Measurements from ENCODE around the gene TMEM258. TPM values are rescaled to one million over a fixed set of nuclear protein-coding genes. Genes with fewer than 3 reads are reported as not detected.

Gene TMEM258
- total and polyA plus RNA-seq, 2 donors (not counting 1 experiment from before 2014, with no cell fraction given), result 65.8 to 130 TPM

DNA sequence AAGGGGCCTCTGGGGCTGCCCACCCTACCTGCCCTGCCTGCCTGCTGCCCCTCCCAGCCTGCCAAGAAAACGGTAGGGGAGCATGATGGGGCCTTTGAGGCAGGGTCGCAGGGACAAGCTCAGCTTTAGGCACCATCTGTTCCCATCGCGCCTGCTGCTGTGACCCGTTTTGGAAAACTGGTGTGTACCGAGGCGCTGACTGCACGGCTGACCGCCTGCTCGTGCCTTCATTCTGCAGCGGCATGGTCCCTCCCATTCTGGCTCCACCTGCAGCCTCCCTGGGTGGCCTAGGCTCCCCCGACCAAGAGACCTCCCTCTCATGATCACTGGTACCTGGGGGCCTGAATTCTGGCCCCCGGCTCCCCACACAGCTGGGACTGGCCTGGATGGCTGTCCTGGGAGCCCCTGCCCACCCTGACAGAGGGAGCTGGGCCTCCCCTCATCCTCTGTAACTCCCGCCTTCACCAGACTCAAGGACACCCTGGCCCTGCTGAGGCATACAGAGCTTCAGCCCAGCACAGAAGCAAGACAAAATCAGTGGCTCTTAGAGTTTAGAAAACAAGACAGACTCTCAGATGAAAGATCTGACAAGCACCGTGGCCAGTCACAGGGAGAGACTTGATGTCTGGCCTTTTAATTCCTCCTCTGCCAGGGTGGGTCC is 46.5 kb downstream of the TMEM258 start:
- ChIA-PET POLR2A (no interaction called here), CTCF (interaction anchor here (0.6 to 6.6 kb wide), 3 partner anchors 13 to 362 kb away, joined by 7 to 69 read pairs (median 9); no protein-coding TSS in a partner anchor)
- no peaks in the 10 kb centered on the region for H3K36me3 ChIP-seq (replicated peaks in 1 of 2; ENCODE audit: control extremely low read depth in 1 of 2, control insufficient read depth in 1 of 2, extremely low read depth in 1 of 2, insufficient read depth in 2 of 2, low read length in 1 of 2)
- no peak overlapping the region for H3K9ac ChIP-seq (ENCODE audit: low read length)
- H3K79me2 ChIP-seq (ENCODE audit: control insufficient read depth, insufficient read depth, low read length), result no peaks in the 10 kb centered on the region
- 87% methylated on average over 15 of the region's 15 CpGs for WGBS (ENCODE audit: insufficient coverage)
- no peak overlapping the region for H3K4me2 ChIP-seq (replicated peaks; ENCODE audit: low read depth, low read length, poor library complexity, severe bottlenecking)
- no peaks in the 10 kb centered on the region for H3K4me1 Mint-ChIP-seq
- no peaks in the 10 kb centered on the region for H4K20me1 ChIP-seq (ENCODE audit: control insufficient read depth, insufficient read depth, low read length, poor library complexity, severe bottlenecking)
- peaks cover 0 to 2% (median 0%) of the 10 kb centered on the region in 3 donors for H3K9me3 ChIP-seq (ENCODE audit: control extremely low read depth in 1 of 3, control insufficient read depth in 2 of 3, insufficient read depth in 1 of 3, low read length in 2 of 3)
- no peak overlapping the region for H3K4me3 ChIP-seq (ENCODE audit: control extremely low read depth in 1 of 5, extremely low read depth in 1 of 5, insufficient read depth in 1 of 5, low read depth in 2 of 5, low read length in 4 of 5)
- no peak overlapping the region for H3K4me3 Mint-ChIP-seq
- peaks cover 9% of the 10 kb centered on the region for H3K27me3 Mint-ChIP-seq
- H3K27me3 ChIP-seq (replicated peaks in 1 of 4; ENCODE audit: control extremely low read depth in 1 of 4, control insufficient read depth in 3 of 4, insufficient read depth in 4 of 4, low read length in 3 of 4), result peaks cover 0 to 23% (median 4%) of the 10 kb centered on the region in 4 experiments
- H3K9me3 Mint-ChIP-seq (ENCODE audit: insufficient read depth), result no peaks in the 10 kb centered on the region
- H3K27ac Mint-ChIP-seq, result no peak overlapping the region
- H2AFZ ChIP-seq (ENCODE audit: insufficient read depth, low read depth, low read length, poor library complexity, severe bottlenecking), result no peak overlapping the region
- ATAC-seq (ENCODE audit: low read depth) (no peak), DNase-seq (no peak)
- TF ChIP-seq, protein P1, sequence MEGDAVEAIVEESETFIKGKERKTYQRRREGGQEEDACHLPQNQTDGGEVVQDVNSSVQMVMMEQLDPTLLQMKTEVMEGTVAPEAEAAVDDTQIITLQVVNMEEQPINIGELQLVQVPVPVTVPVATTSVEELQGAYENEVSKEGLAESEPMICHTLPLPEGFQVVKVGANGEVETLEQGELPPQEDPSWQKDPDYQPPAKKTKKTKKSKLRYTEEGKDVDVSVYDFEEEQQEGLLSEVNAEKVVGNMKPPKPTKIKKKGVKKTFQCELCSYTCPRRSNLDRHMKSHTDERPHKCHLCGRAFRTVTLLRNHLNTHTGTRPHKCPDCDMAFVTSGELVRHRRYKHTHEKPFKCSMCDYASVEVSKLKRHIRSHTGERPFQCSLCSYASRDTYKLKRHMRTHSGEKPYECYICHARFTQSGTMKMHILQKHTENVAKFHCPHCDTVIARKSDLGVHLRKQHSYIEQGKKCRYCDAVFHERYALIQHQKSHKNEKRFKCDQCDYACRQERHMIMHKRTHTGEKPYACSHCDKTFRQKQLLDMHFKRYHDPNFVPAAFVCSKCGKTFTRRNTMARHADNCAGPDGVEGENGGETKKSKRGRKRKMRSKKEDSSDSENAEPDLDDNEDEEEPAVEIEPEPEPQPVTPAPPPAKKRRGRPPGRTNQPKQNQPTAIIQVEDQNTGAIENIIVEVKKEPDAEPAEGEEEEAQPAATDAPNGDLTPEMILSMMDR (IDR thresholded peaks at IDR 0.05), result no peak
- TF ChIP-seq EZH2 (IDR thresholded peaks at IDR 0.05; ENCODE audit: borderline replicate concordance, insufficient read depth, low read depth, low read length, poor library complexity, severe bottlenecking), result no peak
- intact Hi-C loops (cut with micrococcal nuclease), result loop anchor here (5.0 kb wide), 1 partner anchor 566 kb away; no protein-coding TSS in a partner anchor
- H3K4me1 ChIP-seq (ENCODE audit: control insufficient read depth in 2 of 2, insufficient read depth in 2 of 2, low read length in 2 of 2), result no peaks in the 10 kb centered on the region
- H3K27ac ChIP-seq (ENCODE audit: low read length in 2 of 2), result no peak overlapping the region

- H2AFZ ChIP-seq (ENCODE audit: insufficient read depth, low read depth, low read length, poor library complexity, severe bottlenecking), result no peak overlapping the region
- H3K9me3 ChIP-seq (ENCODE audit: control extremely low read depth in 1 of 3, control insufficient read depth in 2 of 3, insufficient read depth in 1 of 3, low read length in 2 of 3), result peaks cover 0 to 2% (median 0%) of the 10 kb centered on the region in 3 donors
- peaks cover 5% of the 10 kb centered on the region for H3K27me3 Mint-ChIP-seq
Observed at GRCh38 chr11:61744609-61745156, 47.7 kb downstream of the TMEM258 start.

More at GRCh38 chr11:61744609-61745156, 47.7 kb downstream of the TMEM258 start:
- intact Hi-C loops (cut with micrococcal nuclease), result loop anchor here (5.0 kb wide), 1 partner anchor 568 kb away; no protein-coding TSS in a partner anchor
- 93% methylated on average over 10 of the region's 10 CpGs for WGBS (ENCODE audit: insufficient coverage)
- ChIA-PET CTCF (interaction anchor here (2.7 kb wide), 1 partner anchor 11 kb away, joined by 9 read pairs; no protein-coding TSS in a partner anchor), POLR2A (no interaction called here)
- no peaks in the 10 kb centered on the region for H3K36me3 ChIP-seq (replicated peaks in 1 of 2; ENCODE audit: control extremely low read depth in 1 of 2, control insufficient read depth in 1 of 2, extremely low read depth in 1 of 2, insufficient read depth in 2 of 2, low read length in 1 of 2)
- no peaks in the 10 kb centered on the region for H3K9me3 Mint-ChIP-seq (ENCODE audit: insufficient read depth)
- H3K4me1 ChIP-seq (ENCODE audit: control insufficient read depth in 2 of 2, insufficient read depth in 2 of 2, low read length in 2 of 2), result no peaks in the 10 kb centered on the region
- H3K27ac Mint-ChIP-seq, result no peak overlapping the region
- no peaks in the 10 kb centered on the region for H3K79me2 ChIP-seq (ENCODE audit: control insufficient read depth, insufficient read depth, low read length)
- no peak overlapping the region for H3K4me2 ChIP-seq (replicated peaks; ENCODE audit: low read depth, low read length, poor library complexity, severe bottlenecking)
- TF ChIP-seq, protein P1 (IDR thresholded peaks at IDR 0.05), result no peak
- TF ChIP-seq EZH2 (IDR thresholded peaks at IDR 0.05; ENCODE audit: borderline replicate concordance, insufficient read depth, low read depth, low read length, poor library complexity, severe bottlenecking), result no peak
- H3K4me3 Mint-ChIP-seq, result no peak overlapping the region
- ATAC-seq (ENCODE audit: low read depth) (no peak), DNase-seq (no peak)
- no peak overlapping the region for H3K9ac ChIP-seq (ENCODE audit: low read length)
- H4K20me1 ChIP-seq (ENCODE audit: control insufficient read depth, insufficient read depth, low read length, poor library complexity, severe bottlenecking), result no peaks in the 10 kb centered on the region
- H3K27me3 ChIP-seq (replicated peaks in 1 of 4; ENCODE audit: control extremely low read depth in 1 of 4, control insufficient read depth in 3 of 4, insufficient read depth in 4 of 4, low read length in 3 of 4), result peaks cover 0 to 12% (median 0%) of the 10 kb centered on the region in 4 experiments
- no peak overlapping the region for H3K27ac ChIP-seq (ENCODE audit: low read length in 2 of 2)
- no peaks in the 10 kb centered on the region for H3K4me1 Mint-ChIP-seq
- H3K4me3 ChIP-seq (ENCODE audit: control extremely low read depth in 1 of 5, extremely low read depth in 1 of 5, insufficient read depth in 1 of 5, low read depth in 2 of 5, low read length in 4 of 5), result no peak overlapping the region
